ENCODE data around the gene TXNDC5.

TXNDC5 gene

GRCh38 chr6:7924867-7925266 is 14.3 kb upstream of the TXNDC5 start:
- no peak overlapping the region for H3K4me3 Mint-ChIP-seq
- H3K27ac Mint-ChIP-seq (ENCODE audit: low read depth): no peak overlapping the region
- H3K27me3 Mint-ChIP-seq: peaks cover 52% of the 10 kb centered on the region
- no peaks in the 10 kb centered on the region for H3K4me1 Mint-ChIP-seq
- no peak for DNase-seq (ENCODE audit: low spot score in 2 of 2)
- no peak for ATAC-seq (replicated peaks; ENCODE audit: extremely low read depth, poor library complexity, severe bottlenecking)
- H3K9me3 Mint-ChIP-seq: no peaks in the 10 kb centered on the region
- H3K36me3 Mint-ChIP-seq (ENCODE audit: insufficient read depth): no peaks in the 10 kb centered on the region

- DNase-seq (ENCODE audit: low spot score in 2 of 2) (no peak), ATAC-seq (replicated peaks; ENCODE audit: extremely low read depth, poor library complexity, severe bottlenecking) (no peak)
- H3K27me3 Mint-ChIP-seq: peaks cover 29% of the 10 kb centered on the region
- H3K4me3 Mint-ChIP-seq: no peak overlapping the region
- no peaks in the 10 kb centered on the region for H3K4me1 Mint-ChIP-seq
- H3K27ac Mint-ChIP-seq (ENCODE audit: low read depth): no peak overlapping the region
- H3K9me3 Mint-ChIP-seq: no peaks in the 10 kb centered on the region
- no peaks in the 10 kb centered on the region for H3K36me3 Mint-ChIP-seq (ENCODE audit: insufficient read depth)
These were observed 12.0 kb upstream of the TXNDC5 start for GRCh38 chr6:7922596-7922995.

DNA sequence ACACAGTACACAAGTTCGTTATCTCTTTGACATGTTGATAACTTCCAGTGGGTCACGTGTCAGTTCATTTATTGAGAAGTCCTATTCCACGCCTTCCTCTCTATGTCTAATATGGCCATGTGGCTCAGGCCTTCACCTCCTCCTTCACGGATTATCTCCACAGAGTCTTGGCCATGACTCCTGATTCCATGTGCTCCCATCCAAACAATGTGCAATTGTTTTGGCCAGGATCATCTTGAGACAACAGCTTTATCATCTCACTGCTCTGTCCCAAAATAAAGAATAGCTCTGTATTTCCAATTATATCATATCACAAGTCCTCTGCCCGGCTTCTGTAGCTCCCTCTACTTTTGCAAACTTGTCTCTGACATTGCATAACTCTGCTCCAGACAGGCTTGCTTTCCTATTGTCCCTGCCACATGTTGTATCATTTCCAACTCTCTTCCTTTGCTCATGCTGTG is 11.1 kb upstream of the TXNDC5 start:
- H3K4me1 Mint-ChIP-seq: no peaks in the 10 kb centered on the region
- no peak overlapping the region for H3K27ac Mint-ChIP-seq (ENCODE audit: low read depth)
- no peaks in the 10 kb centered on the region for H3K36me3 Mint-ChIP-seq (ENCODE audit: insufficient read depth)
- H3K4me3 Mint-ChIP-seq: no peak overlapping the region
- H3K27me3 Mint-ChIP-seq: peaks cover 20% of the 10 kb centered on the region
- DNase-seq (ENCODE audit: low spot score in 2 of 2) (no peak), ATAC-seq (replicated peaks; ENCODE audit: extremely low read depth, poor library complexity, severe bottlenecking) (no peak)
- H3K9me3 Mint-ChIP-seq: no peaks in the 10 kb centered on the region

- Mint-ChIP-seq H3K27me3 (peaks cover 15% of the 10 kb centered on the region), H3K4me3 (no peak overlapping the region), H3K27ac (ENCODE audit: low read depth) (no peak overlapping the region), H3K9me3 (no peaks in the 10 kb centered on the region), H3K4me1 (no peaks in the 10 kb centered on the region), H3K36me3 (ENCODE audit: insufficient read depth) (no peaks in the 10 kb centered on the region)
- ATAC-seq (replicated peaks; ENCODE audit: extremely low read depth, poor library complexity, severe bottlenecking) (no peak), DNase-seq (ENCODE audit: low spot score in 2 of 2) (no peak)
These were observed 10.5 kb upstream of the TXNDC5 start for GRCh38 chr6:7921046-7921445.

- H3K27ac Mint-ChIP-seq (ENCODE audit: low read depth): no peak overlapping the region
- no peak overlapping the region for H3K4me3 Mint-ChIP-seq
- no peaks in the 10 kb centered on the region for H3K9me3 Mint-ChIP-seq
- ATAC-seq (replicated peaks; ENCODE audit: extremely low read depth, poor library complexity, severe bottlenecking) (no peak), DNase-seq (ENCODE audit: low spot score in 2 of 2) (no peak)
- no peaks in the 10 kb centered on the region for H3K36me3 Mint-ChIP-seq (ENCODE audit: insufficient read depth)
- peaks cover 15% of the 10 kb centered on the region for H3K27me3 Mint-ChIP-seq
- H3K4me1 Mint-ChIP-seq: no peaks in the 10 kb centered on the region
These were observed 9.8 kb upstream of the TXNDC5 start for GRCh38 chr6:7920425-7920824.

DNA sequence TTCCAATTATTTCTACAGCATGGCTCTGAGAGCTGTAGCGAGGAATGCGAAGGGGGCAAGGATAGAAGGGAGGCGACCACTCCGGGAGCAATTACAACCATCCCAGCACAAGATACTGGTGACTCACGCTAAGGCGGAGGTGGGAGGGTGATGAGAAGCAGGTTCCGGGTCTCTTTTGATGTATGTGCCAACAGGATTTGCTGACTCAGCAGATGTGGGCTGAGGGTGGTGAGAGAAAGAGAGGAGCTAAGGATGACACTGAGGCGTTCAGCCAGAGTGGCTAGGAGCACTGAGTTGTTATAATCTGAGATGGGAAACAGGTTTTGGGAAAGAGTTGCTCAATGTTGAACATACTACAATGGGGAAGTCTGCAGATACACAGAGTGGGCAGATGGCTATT is 9.3 kb upstream of the TXNDC5 start:
- H3K4me1 Mint-ChIP-seq: no peaks in the 10 kb centered on the region
- ATAC-seq (replicated peaks; ENCODE audit: extremely low read depth, poor library complexity, severe bottlenecking): no peak
- DNase-seq (ENCODE audit: low spot score in 2 of 2): no peak

GRCh38 chr6:7918403-7918802 is 7.8 kb upstream of the TXNDC5 start:
- Mint-ChIP-seq H3K4me3 (no peak overlapping the region), H3K9me3 (no peaks in the 10 kb centered on the region), H3K27me3 (no peaks in the 10 kb centered on the region), H3K27ac (ENCODE audit: low read depth) (no peak overlapping the region), H3K4me1 (no peaks in the 10 kb centered on the region), H3K36me3 (ENCODE audit: insufficient read depth) (no peaks in the 10 kb centered on the region)
- DNase-seq (ENCODE audit: low spot score in 2 of 2): no peak
- no peak for ATAC-seq (replicated peaks; ENCODE audit: extremely low read depth, poor library complexity, severe bottlenecking)

More for the DNA sequence above, 9.3 kb upstream of the TXNDC5 start:
- no peaks in the 10 kb centered on the region for H3K36me3 Mint-ChIP-seq (ENCODE audit: insufficient read depth)
- no peaks in the 10 kb centered on the region for H3K9me3 Mint-ChIP-seq
- H3K27me3 Mint-ChIP-seq: peaks cover 12% of the 10 kb centered on the region
- no peak overlapping the region for H3K4me3 Mint-ChIP-seq
- no peak overlapping the region for H3K27ac Mint-ChIP-seq (ENCODE audit: low read depth)

DNA sequence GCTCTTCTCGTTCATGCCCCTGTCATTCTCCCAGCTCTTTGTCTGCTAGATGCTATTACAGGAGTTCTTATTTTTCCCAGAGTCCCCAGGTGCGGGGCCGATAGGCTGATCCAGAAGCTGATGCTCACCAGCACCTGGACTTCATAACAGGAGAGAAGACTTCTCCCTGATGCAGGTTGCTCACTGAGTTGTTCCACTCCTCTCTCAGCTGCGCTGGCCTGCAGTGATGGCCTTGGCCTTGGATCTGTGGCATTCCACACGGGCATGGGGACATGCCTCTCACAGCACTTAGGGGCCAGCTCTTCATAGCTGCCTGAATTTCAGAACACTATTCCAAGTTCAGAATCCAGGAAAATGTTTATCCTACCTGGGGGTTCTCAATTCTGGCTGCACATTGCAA is 7.1 kb upstream of the TXNDC5 start:
- ATAC-seq (replicated peaks; ENCODE audit: extremely low read depth, poor library complexity, severe bottlenecking): no peak
- no peaks in the 10 kb centered on the region for H3K4me1 Mint-ChIP-seq
- no peak for DNase-seq (ENCODE audit: low spot score in 2 of 2)
- H3K27ac Mint-ChIP-seq (ENCODE audit: low read depth): no peak overlapping the region
- H3K27me3 Mint-ChIP-seq: no peaks in the 10 kb centered on the region
- H3K36me3 Mint-ChIP-seq (ENCODE audit: insufficient read depth): no peaks in the 10 kb centered on the region
- H3K4me3 Mint-ChIP-seq: no peak overlapping the region
- H3K9me3 Mint-ChIP-seq: no peaks in the 10 kb centered on the region

- H3K9me3 Mint-ChIP-seq: no peaks in the 10 kb centered on the region
- DNase-seq (ENCODE audit: low spot score in 2 of 2): no peak
- no peaks in the 10 kb centered on the region for H3K4me1 Mint-ChIP-seq
- no peak overlapping the region for H3K27ac Mint-ChIP-seq (ENCODE audit: low read depth)
- ATAC-seq (replicated peaks; ENCODE audit: extremely low read depth, poor library complexity, severe bottlenecking): no peak
- H3K4me3 Mint-ChIP-seq: no peak overlapping the region
- no peaks in the 10 kb centered on the region for H3K27me3 Mint-ChIP-seq
- no peaks in the 10 kb centered on the region for H3K36me3 Mint-ChIP-seq (ENCODE audit: insufficient read depth)
These were observed 6.4 kb upstream of the TXNDC5 start for GRCh38 chr6:7916959-7917358.

- H3K27me3 Mint-ChIP-seq: no peaks in the 10 kb centered on the region
- no peak for DNase-seq (ENCODE audit: low spot score in 2 of 2)
- no peaks in the 10 kb centered on the region for H3K4me1 Mint-ChIP-seq
These were observed 4.6 kb upstream of the TXNDC5 start for GRCh38 chr6:7914991-7915789.

GRCh38 chr6:7914311-7914710 is 3.7 kb upstream of the TXNDC5 start:
- H3K27ac Mint-ChIP-seq (ENCODE audit: low read depth): no peak overlapping the region
- peaks cover 4% of the 10 kb centered on the region for H3K4me1 Mint-ChIP-seq
- ATAC-seq (replicated peaks; ENCODE audit: extremely low read depth, poor library complexity, severe bottlenecking) (no peak), DNase-seq (ENCODE audit: low spot score in 2 of 2) (no peak)
- H3K27me3 Mint-ChIP-seq: no peaks in the 10 kb centered on the region
- no peaks in the 10 kb centered on the region for H3K36me3 Mint-ChIP-seq (ENCODE audit: insufficient read depth)
- no peaks in the 10 kb centered on the region for H3K9me3 Mint-ChIP-seq
- no peak overlapping the region for H3K4me3 Mint-ChIP-seq

More at GRCh38 chr6:7914991-7915789, 4.6 kb upstream of the TXNDC5 start:
- no peak for ATAC-seq (replicated peaks; ENCODE audit: extremely low read depth, poor library complexity, severe bottlenecking)
- no peaks in the 10 kb centered on the region for H3K36me3 Mint-ChIP-seq (ENCODE audit: insufficient read depth)
- H3K9me3 Mint-ChIP-seq: no peaks in the 10 kb centered on the region
- no peak overlapping the region for H3K4me3 Mint-ChIP-seq
- no peak overlapping the region for H3K27ac Mint-ChIP-seq (ENCODE audit: low read depth)

DNA sequence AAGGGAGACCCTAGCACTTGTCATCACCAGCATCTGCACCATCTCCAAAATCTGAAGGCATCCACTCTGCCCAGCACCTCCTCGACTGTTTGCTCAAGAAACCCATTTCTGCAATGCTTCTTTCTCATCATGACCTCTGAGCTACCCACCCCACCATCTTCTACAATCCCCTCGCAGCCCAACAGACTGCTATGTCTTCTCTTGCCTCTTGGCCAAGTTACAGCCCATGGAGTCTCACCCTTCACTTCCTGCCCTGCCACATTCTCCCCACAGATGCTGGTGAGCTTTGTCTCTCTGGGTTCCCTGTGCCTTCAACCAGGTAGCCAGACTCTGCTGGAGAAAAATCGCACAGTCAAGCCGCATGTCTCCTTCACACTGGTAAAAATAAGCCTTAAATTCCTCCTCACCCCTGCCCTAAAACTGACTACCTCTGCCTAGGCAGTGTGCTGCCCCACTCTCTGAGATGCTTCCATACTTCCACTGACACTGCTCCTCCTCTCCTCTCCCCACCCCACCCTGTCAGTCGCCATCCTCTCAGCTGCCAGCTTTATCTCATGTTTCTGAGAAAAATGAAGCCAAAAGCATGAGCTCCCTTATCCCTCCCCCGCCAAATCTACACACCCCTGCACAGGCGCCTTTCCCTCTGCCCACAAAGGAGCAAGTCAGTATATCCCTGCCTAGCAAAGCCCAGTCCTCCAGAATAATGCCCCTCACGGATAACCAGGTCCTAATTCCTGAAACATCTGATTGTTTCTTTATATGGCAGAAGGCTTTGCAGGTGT is 2.3 kb upstream of the TXNDC5 start:
- no peaks in the 10 kb centered on the region for H3K27me3 Mint-ChIP-seq
- H3K27ac Mint-ChIP-seq (ENCODE audit: low read depth): no peak overlapping the region
- no peak for ATAC-seq (replicated peaks; ENCODE audit: extremely low read depth, poor library complexity, severe bottlenecking)

DNA sequence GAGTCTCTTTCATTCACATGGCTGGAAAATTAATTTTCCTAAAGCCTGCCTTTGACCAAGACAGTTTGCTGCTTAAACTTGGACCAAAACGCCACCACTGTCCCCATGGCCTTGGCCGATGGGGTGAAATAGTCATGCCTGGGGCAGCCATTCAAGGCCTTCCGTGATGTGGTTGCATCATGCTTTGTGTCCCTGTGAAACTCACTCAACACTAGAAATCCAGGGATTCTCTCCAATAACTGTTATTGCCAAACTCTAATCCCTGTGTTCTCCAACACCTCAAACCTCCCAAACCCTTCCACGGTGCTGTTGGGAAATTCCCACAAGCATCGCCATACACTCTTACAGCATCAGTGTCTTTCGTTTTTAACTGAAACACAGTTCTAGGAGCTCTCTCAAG is 1.4 kb upstream of the TXNDC5 start:
- no peaks in the 10 kb centered on the region for H3K36me3 Mint-ChIP-seq (ENCODE audit: insufficient read depth)
- no peak for ATAC-seq (replicated peaks; ENCODE audit: extremely low read depth, poor library complexity, severe bottlenecking)
- H3K27ac Mint-ChIP-seq (ENCODE audit: low read depth): no peak overlapping the region

More for the DNA sequence above, 2.3 kb upstream of the TXNDC5 start:
- no peaks in the 10 kb centered on the region for H3K9me3 Mint-ChIP-seq
- H3K36me3 Mint-ChIP-seq (ENCODE audit: insufficient read depth): no peaks in the 10 kb centered on the region
- no peak overlapping the region for H3K4me3 Mint-ChIP-seq
- H3K4me1 Mint-ChIP-seq: peaks cover 6% of the 10 kb centered on the region
- DNase-seq (ENCODE audit: low spot score in 2 of 2): no peak

More for the DNA sequence above, 1.4 kb upstream of the TXNDC5 start:
- no peak for DNase-seq (ENCODE audit: low spot score in 2 of 2)
- H3K4me3 Mint-ChIP-seq: no peak overlapping the region
- peaks cover 6% of the 10 kb centered on the region for H3K4me1 Mint-ChIP-seq
- H3K9me3 Mint-ChIP-seq: no peaks in the 10 kb centered on the region
- no peaks in the 10 kb centered on the region for H3K27me3 Mint-ChIP-seq
